Suprapubic skin (tissue), 4 donors: ENCODE data around the gene OXT.

Experiments
- CTCF ChIP-seq, 2 donors: fragments of 200-600 bp in 1 of 2; fragments of 450-650 bp in 1 of 2; sonication (generic) in 1 of 2; IDR thresholded peaks; one replicate each; pipeline ENCODE4 v1.5.1; 2016 to 2019; ENCODE audit warnings: antibody characterized with exemption in 2 of 2, mild to moderate bottlenecking in 1 of 2, moderate library complexity in 1 of 2
- EP300 ChIP-seq: sonication (generic); formaldehyde crosslinking; IDR thresholded peaks from one replicate; pipeline ENCODE4 v1.6.1; 2017; ENCODE audit warnings: antibody characterized with exemption
- POLR2A ChIP-seq, 2 donors: fragments of 450-650 bp; IDR thresholded peaks; one replicate each; pipeline ENCODE4 v1.6.1; 2017; ENCODE audit warnings: antibody characterized with exemption in 2 of 2, mild to moderate bottlenecking in 2 of 2, moderate library complexity in 2 of 2
- POLR2AphosphoS5 ChIP-seq, 3 donors: sonication (generic); formaldehyde crosslinking; IDR thresholded peaks; one replicate each; pipeline ENCODE4 v1.6.1; 2017; ENCODE audit warnings: antibody characterized with exemption in 3 of 3

- TF ChIP-seq CTCF (IDR thresholded peaks at IDR 0.05) (no peak), POLR2AphosphoS5 (IDR thresholded peaks at IDR 0.05) (no peak), POLR2A (IDR thresholded peaks at IDR 0.05) (no peak), EP300 (no peak)
Measured at GRCh38 chr20:3041854-3042409, 29.5 kb upstream of the OXT start.
